NB4 (cell line): ENCODE measurements around the gene CCNYL1.

Experiments
- POLR2A ChIP-seq: IDR thresholded peaks from 2 replicates; pipeline ENCODE4 v1.6.1; 2011; ENCODE audit warnings: mild to moderate bottlenecking; ENCODE audit not compliant: insufficient read length; ENCODE audit errors: extremely low read depth
- TF ChIP-seq, protein P1 (sequence below): IDR thresholded peaks from one replicate; pipeline ENCODE4 v1.5.1; 2012; ENCODE audit warnings: low read depth, low read length

DNA sequence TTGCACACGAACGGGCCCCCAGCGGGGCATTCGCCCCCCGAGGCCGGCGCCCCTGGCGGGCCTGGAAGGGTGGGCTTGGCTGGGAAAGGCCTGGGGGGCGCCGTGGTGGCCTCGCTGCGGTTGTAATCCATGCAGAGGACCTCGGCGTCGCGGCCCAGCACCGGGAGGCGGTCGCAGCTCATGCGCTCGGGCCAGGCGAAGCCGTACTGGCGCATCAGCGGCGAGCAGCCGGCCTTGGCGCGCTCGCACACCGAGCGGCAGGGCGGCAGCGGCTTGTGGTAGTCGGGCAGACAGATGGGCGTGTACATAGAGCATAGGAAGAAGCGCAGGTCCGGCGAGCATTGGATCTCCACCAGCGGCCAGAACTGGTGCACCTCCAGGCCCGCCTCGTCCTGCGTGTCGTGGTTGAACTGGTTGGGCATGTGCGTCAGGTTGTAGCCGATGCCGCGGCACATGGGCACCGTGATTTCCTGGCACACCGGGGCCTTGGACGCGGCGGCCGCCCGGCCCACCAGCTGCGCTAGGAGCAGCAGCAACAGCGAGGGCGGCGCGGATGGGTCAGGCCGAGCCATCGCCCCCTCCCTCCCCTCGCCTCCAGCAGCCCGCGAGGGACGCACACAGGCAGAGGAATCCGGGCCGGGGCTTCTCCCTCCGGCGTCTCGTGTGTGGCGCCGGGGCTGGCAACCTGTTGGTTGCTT is 56.9 kb downstream of the CCNYL1 start:
- TF ChIP-seq POLR2A: no peak
- TF ChIP-seq, protein P1, sequence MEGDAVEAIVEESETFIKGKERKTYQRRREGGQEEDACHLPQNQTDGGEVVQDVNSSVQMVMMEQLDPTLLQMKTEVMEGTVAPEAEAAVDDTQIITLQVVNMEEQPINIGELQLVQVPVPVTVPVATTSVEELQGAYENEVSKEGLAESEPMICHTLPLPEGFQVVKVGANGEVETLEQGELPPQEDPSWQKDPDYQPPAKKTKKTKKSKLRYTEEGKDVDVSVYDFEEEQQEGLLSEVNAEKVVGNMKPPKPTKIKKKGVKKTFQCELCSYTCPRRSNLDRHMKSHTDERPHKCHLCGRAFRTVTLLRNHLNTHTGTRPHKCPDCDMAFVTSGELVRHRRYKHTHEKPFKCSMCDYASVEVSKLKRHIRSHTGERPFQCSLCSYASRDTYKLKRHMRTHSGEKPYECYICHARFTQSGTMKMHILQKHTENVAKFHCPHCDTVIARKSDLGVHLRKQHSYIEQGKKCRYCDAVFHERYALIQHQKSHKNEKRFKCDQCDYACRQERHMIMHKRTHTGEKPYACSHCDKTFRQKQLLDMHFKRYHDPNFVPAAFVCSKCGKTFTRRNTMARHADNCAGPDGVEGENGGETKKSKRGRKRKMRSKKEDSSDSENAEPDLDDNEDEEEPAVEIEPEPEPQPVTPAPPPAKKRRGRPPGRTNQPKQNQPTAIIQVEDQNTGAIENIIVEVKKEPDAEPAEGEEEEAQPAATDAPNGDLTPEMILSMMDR: no peak
